Activated CD8-positive, alpha-beta memory T cell treated with anti-CD3 and anti-CD28 coated beads, Interleukin-2, amount 50 U/mL, for 1 hour (primary cell): ENCODE results near the gene SPP1.

ENCODE experiments used
- DNase-seq: peaks from one replicate; pipeline ENCODE4 v3.0.0-alpha.2; 2020; ENCODE audit errors: extremely low read depth

The SPP1 gene

DNA sequence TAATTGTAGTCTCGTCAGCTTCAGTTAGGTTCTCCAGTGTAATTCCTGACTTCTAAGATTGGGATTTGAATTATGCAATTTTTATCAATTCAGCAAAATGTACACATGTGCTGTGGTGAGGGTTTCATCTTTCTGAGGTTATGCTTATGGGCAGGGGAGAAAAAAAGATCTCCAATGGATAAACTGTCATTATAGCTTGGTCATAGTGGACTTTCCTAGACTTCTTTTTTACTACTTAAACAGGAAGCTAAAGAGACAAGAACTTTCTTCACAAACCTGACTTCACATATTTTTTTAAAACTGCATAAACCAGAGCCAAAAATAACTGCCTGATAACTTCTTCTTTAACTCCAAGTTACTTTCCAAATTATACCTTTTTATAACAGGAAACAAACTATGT is 21.7 kb upstream of the SPP1 start:
- no peak for DNase-seq

DNA sequence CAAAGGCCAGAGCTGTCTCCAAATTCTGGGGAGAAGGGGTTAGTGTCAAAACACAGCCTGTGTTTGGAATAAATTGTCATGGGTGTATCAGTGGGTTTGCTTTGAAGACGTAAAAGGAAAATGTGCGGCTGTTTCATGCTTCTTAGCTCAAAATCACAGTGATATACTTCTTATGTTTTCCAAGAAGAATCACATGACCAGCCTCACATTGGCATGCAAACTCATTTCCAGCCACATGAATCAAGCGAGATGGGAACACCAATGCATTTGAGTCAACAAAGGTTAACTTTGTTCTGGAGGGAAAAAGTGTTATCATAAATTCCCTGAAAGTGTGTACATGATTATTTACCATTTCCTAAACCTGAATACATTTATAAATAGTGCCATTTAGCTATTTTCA is 19.0 kb upstream of the SPP1 start:
- no peak for DNase-seq

DNA sequence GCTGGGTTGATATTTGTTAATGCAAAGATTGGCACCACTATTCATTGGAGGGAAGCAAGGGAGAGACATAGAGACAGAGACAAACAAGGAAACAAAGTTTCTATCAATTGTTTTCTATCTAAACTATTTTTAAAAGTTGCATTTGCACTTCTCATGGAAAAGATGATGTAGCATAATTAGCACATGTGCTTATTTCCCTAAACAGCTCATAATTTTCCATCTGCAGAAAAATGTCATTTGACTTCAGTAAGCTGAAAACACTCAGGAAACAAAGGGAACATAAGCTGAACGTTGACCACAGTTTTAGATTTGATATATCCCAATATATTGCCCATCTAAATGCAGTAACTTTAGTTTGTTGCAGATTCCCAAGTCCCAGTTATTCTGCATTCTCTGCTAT is 18.5 kb upstream of the SPP1 start:
- DNase-seq: no peak

DNA sequence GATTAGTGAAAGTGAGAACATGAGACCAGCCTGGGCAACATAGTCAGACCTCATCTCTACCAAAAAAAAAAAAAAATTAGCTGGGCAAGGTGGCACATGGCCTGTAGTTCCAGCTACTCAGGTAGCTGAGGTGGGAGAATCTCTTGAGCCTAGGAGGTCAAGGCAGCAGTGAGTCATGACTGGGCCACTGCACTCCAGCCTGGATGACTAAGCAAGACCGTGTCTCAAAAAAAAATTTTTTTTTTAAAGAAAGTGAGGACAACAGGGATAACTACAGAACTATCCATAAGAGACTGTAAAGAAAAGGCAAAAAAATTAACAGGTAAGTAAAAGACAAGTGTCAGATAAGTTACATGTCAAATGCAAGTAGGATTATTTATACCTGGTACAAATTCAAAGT is 13.5 kb upstream of the SPP1 start:
- no peak for DNase-seq

- no peak for DNase-seq
Observed at GRCh38 chr4:87962398-87963146, 12.9 kb upstream of the SPP1 start.

GRCh38 chr4:87965501-87965975 is 10.0 kb upstream of the SPP1 start:
- no peak for DNase-seq

DNA sequence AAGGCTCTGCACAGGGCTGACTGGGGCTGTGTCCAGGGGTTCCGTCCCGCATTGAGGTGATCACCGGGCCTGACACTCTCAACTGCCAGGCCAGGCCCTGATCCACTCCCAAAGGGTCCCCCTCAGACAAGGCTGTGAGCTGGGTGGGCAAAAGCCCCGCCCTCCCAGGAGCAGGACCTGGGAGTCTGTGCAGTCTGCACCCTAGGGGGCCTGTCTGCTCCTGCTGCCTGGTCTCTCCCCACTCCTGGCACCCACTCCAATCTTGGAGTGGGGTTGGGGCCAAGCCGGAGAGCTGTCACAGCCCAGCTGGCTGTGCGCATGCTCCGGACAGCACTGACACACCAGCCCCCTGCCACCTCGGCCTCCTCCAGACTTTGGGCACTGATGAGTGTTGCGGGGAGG is 9.4 kb upstream of the SPP1 start:
- no peak for DNase-seq

GRCh38 chr4:87967193-87967592 is 8.3 kb upstream of the SPP1 start:
- DNase-seq: no peak

- no peak for DNase-seq
Observed at GRCh38 chr4:87970121-87970520, 5.4 kb upstream of the SPP1 start.

DNA sequence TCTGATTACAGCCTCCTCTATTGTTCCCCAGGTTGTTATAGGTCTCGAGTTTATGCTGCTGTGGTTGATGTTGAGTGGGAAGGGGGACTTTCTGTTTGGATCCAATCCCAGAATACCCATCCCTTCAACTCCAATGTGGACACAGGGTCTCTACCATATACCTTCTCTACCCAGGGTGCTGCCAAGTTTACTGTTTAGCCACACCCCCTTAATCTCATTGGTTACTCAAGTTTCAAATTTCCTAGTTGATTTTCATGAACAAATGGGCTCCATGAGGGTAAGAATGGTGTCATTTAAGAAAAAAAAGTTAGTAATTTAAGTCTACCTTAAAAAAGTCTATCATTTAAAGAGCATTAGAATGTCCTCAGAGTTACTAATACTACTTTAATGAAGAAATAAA is 3.6 kb upstream of the SPP1 start:
- DNase-seq: no peak

GRCh38 chr4:87973283-87974169 is 2.0 kb upstream of the SPP1 start:
- DNase-seq: no peak

- no peak for DNase-seq
Observed at GRCh38 chr4:87974856-87975462, 555 bp upstream of the SPP1 start.

GRCh38 chr4:87977521-87978278 is 2.2 kb downstream of the SPP1 start:
- DNase-seq: no peak

GRCh38 chr4:87978681-87979080 is 3.2 kb downstream of the SPP1 start:
- no peak for DNase-seq

GRCh38 chr4:87979810-87980209 is 4.3 kb downstream of the SPP1 start:
- no peak for DNase-seq

DNA sequence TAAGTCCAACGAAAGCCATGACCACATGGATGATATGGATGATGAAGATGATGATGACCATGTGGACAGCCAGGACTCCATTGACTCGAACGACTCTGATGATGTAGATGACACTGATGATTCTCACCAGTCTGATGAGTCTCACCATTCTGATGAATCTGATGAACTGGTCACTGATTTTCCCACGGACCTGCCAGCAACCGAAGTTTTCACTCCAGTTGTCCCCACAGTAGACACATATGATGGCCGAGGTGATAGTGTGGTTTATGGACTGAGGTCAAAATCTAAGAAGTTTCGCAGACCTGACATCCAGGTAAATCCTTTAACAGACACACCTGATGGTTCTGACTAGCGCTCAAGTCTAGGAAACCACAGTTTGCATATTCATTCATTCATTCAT is 6.0 kb downstream of the SPP1 start:
- no peak for DNase-seq

- no peak for DNase-seq
Observed at GRCh38 chr4:87982036-87982435, 6.5 kb downstream of the SPP1 start.

- no peak for DNase-seq
Observed at GRCh38 chr4:87982446-87983010, 7.0 kb downstream of the SPP1 start.

GRCh38 chr4:87983996-87984395 is 8.5 kb downstream of the SPP1 start:
- DNase-seq: no peak

GRCh38 chr4:87985097-87985886 is 9.8 kb downstream of the SPP1 start:
- DNase-seq: no peak

- no peak for DNase-seq
Observed at GRCh38 chr4:87985887-87986200, 10.3 kb downstream of the SPP1 start.
